Right atrium auricular region (tissue), 2 donors: ENCODE results near the gene SCARB1. TPM values are rescaled to one million over a fixed set of nuclear protein-coding genes. Genes with fewer than 3 reads are reported as not detected.
"Not testable (repeated sequence)": the region's sequence is repeated elsewhere in the genome, so short reads cannot be mapped to it uniquely, and the experiment has no call there.

Experiments used
- DNase-seq: peaks from one replicate; pipeline ENCODE4 v3.0.0-alpha.2; 2019; ENCODE audit warnings: low spot score
- H3K27ac ChIP-seq, 2 donors: fragments of 200-600 bp; sonication (generic); 1 replicate in 1 of 2; 2 replicates in 1 of 2; pipeline ENCODE4 v1.5.1; 2016 to 2019
- H3K27me3 ChIP-seq, 2 donors: fragments of 200-600 bp; sonication (generic); one replicate each; pipeline versions ENCODE4 v1.5.1 to v1.6.0; 2017 to 2019
- H3K36me3 ChIP-seq: fragments of 200-600 bp; sonication (generic); one replicate; pipeline ENCODE4 v1.5.1; 2016
- H3K4me1 ChIP-seq, 2 donors: fragments of 200-600 bp; sonication (generic); one replicate each; pipeline versions ENCODE4 v1.5.1 to v1.6.0; 2017 to 2019
- H3K4me3 ChIP-seq, 2 donors: fragments of 200-600 bp; sonication (generic); 1 replicate in 1 of 2; 2 replicates in 1 of 2; pipeline ENCODE4 v1.5.1; 2017 to 2019; ENCODE audit warnings: mild to moderate bottlenecking in 1 of 2, moderate library complexity in 1 of 2
- H3K9me3 ChIP-seq, 2 donors: fragments of 200-600 bp; sonication (generic); one replicate each; pipeline ENCODE4 v1.5.1; 2019
- CTCF ChIP-seq, 2 donors: fragments of 200-600 bp; sonication (generic); IDR thresholded peaks; one replicate each; pipeline ENCODE4 v1.5.1; 2019; ENCODE audit warnings: antibody characterized with exemption in 2 of 2
- total RNA-seq, 2 donors: library from RNA; depleted of rRNA; stranded (reverse); fragments of >200 nt; gene quantifications; one replicate each; pipeline ENCODE4 v1.1.0, GENCODE V29; 2016

SCARB1 gene
- total RNA-seq, result 10 to 100 TPM; 14.9 to 22.6 TPM

GRCh38 chr12:124863416-124864325 is at the start of gene SCARB1:
SCARB1 (minus strand) TSS chr12:124863864; CDS start chr12:124863720, 144 bp downstream.
- TF ChIP-seq CTCF (IDR thresholded peaks at IDR 0.05), result peak in 1 of 2 donors; percentile 15
- H3K27ac ChIP-seq, result peak within 1 kb of the TSS; percentile 69 to 73
- DNase-seq, result peak; percentile 75
- peak within 1 kb of the TSS; percentile 65 to 74 for H3K4me3 ChIP-seq
- peaks cover 0 to 27% of the 10 kb centered on the region in 2 donors for H3K4me1 ChIP-seq
- no peaks in the 10 kb centered on the region for H3K9me3 ChIP-seq
- H3K27me3 ChIP-seq, result no peaks in the 10 kb centered on the region
- no peaks in the 10 kb centered on the region for H3K36me3 ChIP-seq

GRCh38 chr12:124912529-124913287 is 49.0 kb upstream of the SCARB1 start:
- not testable (repeated sequence) for H3K9me3 ChIP-seq, H3K27me3 ChIP-seq, DNase-seq
- peak overlapping the region; percentile 100 for H3K27ac ChIP-seq
- peaks cover 39% of the 10 kb centered on the region for H3K36me3 ChIP-seq
- peak overlapping the region; percentile 78 to 86 for H3K4me3 ChIP-seq
- peaks cover 0 to 58% of the 10 kb centered on the region in 2 donors for H3K4me1 ChIP-seq

GRCh38 chr12:124911521-124911920 is 47.9 kb upstream of the SCARB1 start:
- Histone ChIP-seq H3K27ac (peak overlapping the region in 1 of 2 donors; percentile 62), H3K36me3 (peaks cover 39% of the 10 kb centered on the region), H3K4me1 (peaks cover 0 to 53% of the 10 kb centered on the region in 2 donors)

GRCh38 chr12:124910561-124911478 is 47.2 kb upstream of the SCARB1 start:
- Histone ChIP-seq H3K36me3 (peaks cover 39% of the 10 kb centered on the region), H3K4me1 (peaks cover 0 to 46% of the 10 kb centered on the region in 2 donors), H3K4me3 (peak overlapping the region; percentile 9 to 31), H3K27ac (peak overlapping the region; percentile 20 to 62), H3K9me3 (no peaks in the 10 kb centered on the region), H3K27me3 (no peaks in the 10 kb centered on the region)
- no peak for TF ChIP-seq CTCF (IDR thresholded peaks at IDR 0.05)
- no peak for DNase-seq

More at GRCh38 chr12:124911521-124911920, 47.9 kb upstream of the SCARB1 start:
- H3K9me3 ChIP-seq, DNase-seq, H3K27me3 ChIP-seq: not testable (repeated sequence)
- peak overlapping the region; percentile 9 to 31 for H3K4me3 ChIP-seq

GRCh38 chr12:124909831-124910560 is 46.3 kb upstream of the SCARB1 start:
- H3K4me3 ChIP-seq, result peak overlapping the region in 1 of 2 donors; percentile 31
- H3K9me3 ChIP-seq, result no peaks in the 10 kb centered on the region
- H3K36me3 ChIP-seq, result peaks cover 39% of the 10 kb centered on the region
- peak overlapping the region; percentile 20 to 62 for H3K27ac ChIP-seq
- H3K27me3 ChIP-seq, result no peaks in the 10 kb centered on the region
- DNase-seq, result no peak
- TF ChIP-seq CTCF (IDR thresholded peaks at IDR 0.05), result no peak
- H3K4me1 ChIP-seq, result peaks cover 0 to 42% of the 10 kb centered on the region in 2 donors
